Hematopoietic multipotent progenitor cell (in vitro differentiated cells): ENCODE results near the gene REN. TPM values are rescaled to one million over a fixed set of nuclear protein-coding genes. Genes with fewer than 3 reads are reported as not detected.

Experiments used
- DNase-seq, 3 donors: peaks; one replicate each; pipeline ENCODE4 v3.0.0-alpha.2; 2011 to 2015; ENCODE audit warnings: low read depth in 2 of 3, low spot score in 2 of 3
- total RNA-seq: library from RNA; depleted of rRNA; stranded (reverse); fragments of >200 nt; gene quantifications from one replicate; pipeline ENCODE4 v1.2.3, GENCODE V29; 2012

The REN gene
- total RNA-seq, 1 donor, result 8.3 TPM

DNA sequence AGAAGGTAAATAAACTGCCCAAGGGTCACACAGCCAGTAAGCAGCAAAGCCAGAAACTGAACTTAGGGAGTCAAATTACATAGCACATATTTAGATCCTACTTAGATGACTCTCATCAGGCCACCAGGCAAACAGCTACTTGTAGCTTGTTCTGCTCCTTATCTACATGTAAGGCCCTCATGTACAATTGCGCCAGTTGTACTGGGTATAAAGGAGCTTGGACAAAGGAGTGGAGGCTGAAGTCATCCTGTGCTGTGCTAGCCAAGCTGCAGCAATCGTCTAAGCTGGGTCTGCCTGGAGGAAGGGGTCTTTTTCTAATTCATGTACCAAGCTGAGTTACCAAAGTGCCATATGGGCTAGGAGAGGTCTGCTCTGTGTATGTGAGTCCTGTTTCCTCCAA, 27.0 kb downstream of the REN start:
- no peak for DNase-seq

DNA sequence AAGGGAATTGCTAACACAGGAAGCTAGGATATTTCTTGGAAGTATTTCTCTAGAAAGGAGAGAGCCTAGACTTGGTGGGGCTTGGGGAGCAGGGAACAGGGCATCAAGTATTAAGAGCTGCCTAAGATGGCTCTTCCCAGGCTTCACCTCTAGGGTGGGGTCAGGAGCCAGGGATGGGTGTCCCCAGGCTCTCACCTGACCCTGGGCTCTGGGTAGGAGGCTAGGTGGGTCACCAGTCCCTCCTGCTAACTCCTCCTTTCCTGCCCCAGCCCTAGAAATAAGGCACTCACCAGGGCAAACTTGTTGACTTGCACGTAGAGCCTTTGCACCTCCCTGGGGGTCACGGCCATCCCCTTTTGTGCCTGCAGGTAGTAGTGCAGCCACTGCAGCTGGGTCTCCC, 29.3 kb downstream of the REN start:
- no peak for DNase-seq

DNA sequence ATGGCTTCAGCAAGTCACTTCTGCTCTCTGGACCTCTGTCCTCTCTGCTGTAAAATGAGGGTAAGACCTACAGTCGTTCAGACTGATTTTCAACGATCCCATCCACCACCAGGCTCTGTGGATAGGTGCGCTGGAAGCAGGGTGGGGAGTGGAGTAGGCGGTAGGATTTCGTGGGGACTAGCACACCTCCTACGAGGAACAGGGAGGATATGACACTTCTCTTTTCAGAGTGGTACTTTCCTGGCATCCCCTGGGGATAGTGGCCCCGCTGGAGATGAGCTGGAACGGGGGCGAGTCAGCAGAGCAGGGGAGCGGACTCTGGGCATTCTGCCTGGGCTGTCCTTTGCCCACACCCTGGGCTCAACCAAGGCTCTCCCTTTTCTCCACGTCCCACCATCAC, 32.0 kb downstream of the REN start:
- no peak for DNase-seq

DNA sequence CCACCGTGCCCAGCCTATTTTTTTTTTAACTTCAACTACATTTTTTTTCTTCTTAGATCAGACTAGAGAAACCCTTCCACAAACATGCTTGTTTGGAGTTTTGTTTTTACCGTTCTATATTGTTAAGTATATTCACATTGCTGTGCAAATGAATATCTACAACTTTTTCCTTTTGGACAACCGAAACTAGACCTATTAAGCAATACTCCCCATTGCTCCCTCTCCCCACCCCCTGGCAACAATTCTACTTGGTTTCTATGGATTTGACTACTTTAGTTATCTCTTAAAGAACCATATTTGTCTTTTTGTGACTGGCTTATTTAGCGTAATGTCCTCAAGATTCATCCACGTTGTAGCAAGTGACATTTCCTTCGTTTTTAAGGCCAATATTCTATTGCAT, 33.4 kb downstream of the REN start:
- no peak for DNase-seq

DNA sequence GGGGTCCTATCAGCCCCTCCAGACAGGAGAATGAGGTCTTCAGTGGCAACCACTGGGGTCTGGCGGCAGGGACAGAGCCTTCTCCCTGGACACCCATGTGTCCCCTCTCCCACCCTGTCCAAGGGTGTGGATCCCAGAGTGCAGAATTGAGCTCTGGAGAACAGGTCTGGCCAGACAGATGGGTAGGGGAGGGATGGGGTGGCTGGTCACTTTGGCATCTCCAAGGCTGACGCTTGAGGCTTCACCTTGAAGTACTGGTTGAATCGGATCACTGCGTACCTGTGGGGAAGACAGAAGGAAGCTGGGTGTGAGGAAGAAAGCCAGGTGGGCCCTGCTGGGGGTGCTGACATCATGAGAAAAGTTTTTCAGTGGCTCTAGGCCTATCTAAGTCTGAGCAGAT, 34.2 kb downstream of the REN start:
- DNase-seq, result no peak

DNA sequence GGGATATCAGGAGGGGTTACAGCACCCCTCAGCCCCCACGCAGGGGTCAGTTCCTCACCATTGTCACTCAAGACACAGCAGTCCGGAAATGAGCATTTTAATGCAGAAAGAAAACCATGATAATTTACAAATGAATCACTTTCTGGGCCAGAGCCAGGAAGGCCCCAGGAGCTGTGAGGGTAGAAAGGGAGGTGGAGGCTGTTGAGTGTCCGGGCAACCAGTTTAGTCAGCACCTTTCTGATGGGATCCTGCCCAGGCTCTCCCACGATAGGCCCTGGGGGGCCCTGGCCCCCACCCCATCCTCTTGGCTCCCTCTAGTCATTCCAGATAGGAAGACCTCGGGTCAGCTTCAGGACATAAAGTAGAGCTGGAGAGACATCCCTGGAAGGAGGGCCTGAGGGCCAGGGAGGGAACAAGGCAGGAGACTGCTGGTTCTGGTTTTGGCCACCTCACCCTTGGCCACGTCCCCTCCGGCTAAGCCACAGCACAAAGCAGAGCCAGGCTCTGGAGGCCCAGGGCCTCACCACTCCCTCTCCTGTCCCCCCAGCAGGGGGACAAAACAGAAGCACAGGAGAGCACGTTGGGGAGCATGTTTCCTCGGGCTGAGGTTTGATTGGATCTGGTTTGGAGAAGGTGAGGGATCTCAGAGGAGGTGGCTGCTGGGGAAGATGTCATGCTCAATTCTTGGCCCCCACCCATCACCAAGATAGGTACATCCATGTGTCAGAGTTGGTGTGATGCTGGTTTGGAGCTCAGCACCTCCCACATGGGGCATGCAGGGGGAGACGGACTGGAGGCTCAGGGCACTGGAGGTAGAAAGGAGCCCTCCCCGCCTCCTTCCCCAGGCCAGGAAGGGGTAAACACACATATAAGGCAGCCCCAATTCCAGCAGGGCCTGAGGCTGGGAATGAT, 34.9 kb downstream of the REN start:
- no peak for DNase-seq

DNA sequence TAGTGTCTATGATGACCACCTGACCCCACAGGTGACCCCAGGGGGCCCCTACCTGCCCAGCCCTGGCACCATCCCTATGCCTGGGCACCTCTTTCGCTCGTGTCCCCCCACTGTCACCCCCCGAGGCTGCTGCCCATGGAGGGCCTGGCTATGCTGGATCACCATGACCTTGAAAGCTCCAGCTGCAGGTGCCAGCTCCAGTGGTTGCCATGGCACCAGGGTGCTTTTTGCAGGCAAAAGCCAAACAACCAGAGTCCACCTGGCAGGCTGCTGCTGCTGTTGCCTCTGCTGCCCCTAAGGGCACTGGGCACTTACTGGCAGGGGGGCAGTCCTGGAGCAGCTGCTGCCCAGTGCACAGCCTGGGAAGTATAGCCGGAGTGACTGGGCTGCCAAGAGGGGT, 36.0 kb downstream of the REN start:
- DNase-seq, result no peak

DNA sequence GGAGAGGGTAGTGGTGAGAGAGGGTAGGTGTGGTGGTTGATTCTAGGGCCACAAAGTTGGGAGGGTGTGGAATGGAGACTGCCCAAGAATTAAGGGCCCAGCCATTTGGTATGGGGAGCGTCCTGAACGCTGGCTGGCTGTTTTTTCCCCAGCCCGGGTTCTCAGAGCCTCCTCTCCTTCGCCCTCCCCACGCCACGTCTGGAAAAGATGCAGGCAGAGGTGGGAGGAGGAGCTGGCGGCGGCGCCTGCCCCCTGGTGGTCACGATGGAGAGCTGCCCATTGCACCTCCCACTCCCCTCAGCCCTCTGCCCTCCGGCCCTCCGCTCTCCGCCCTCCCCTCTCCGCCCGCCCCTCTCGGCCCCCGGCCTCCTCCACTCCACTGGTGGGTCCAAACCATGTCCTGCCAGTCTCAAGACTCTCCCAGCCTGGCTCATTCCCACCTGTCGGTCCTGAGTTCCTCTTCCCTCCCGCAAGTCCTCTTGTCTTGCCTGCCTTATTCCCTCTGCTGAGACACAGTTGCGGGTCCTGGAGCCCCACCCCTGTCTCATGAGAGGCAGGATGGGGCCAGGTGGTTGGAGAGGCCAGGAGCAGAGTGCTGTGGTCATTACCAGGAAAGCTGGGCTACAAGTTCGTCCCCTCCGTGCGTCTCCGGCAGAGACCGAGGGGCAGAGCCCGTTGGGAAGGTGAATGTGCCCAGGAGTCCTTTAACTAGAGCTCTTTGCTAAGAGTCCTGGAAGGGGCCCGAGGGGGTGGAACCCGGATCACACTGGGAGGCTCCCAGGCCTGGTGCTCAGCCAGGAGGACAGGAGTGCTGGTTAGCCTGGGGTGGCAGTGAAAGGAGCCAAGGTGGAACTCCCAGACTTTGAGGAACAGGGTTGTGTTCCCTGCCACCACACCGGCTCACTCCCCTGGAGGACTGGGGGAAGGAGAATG, 36.9 kb downstream of the REN start:
- DNase-seq, result peak; percentile 47 to 70 (median 62)

DNA sequence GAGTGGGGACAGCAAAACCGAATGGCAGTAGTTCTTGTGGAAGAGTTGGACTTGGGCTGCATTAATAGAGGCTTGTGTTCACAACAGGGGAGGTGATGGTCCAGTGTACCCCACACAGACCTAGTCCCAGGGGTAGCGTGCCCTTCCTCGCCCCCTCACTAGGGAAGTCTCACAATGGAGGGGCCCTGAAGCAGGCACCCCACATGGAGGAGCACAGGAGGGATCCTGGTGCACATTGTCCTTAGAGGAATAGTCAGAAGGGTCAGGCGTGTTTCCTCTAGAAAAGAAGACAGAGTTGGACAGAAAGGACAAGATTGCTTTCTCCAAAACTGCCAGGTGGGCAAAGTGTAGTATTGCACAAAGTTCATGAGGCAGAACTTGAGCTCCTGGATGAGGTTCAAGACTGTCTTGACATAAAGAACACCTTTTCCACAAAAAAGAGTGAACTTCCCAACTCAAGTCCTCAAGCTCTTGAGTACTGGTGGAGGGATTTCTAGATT, 37.6 kb downstream of the REN start:
- peak in 1 of 3 donors; percentile 32 for DNase-seq

DNA sequence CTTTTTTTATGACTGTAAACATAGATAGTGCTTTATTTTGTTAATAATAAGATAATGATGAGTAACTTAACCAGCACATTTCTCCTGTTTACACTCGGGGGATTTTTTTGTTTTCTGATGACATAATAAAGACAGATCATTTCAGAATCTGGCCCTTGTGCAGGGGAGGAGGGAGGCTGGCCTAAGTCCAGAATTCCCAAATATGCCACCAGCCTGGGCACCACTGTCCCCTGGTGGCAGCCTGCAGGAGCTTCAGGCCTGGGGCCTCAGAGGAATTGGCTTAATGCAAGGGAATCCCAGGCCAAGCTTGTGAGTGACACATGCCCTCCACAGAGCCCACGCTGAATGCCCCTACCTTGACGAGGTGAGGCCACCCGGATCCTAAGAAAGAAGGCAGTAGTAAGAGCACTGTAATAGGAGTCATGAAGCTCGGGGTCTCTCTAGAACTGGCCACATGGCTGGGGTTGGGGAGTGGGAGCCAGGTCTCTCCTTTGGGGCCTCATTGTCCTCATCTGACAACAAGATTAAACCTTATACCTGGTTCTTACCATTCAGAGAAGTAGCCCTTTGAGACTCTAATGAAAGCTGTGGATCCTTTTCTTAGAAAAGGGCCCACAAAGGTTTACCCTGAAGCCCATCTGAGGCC, 38.4 kb downstream of the REN start:
- peak in 2 of 3 donors; percentile 64 to 65 for DNase-seq

DNA sequence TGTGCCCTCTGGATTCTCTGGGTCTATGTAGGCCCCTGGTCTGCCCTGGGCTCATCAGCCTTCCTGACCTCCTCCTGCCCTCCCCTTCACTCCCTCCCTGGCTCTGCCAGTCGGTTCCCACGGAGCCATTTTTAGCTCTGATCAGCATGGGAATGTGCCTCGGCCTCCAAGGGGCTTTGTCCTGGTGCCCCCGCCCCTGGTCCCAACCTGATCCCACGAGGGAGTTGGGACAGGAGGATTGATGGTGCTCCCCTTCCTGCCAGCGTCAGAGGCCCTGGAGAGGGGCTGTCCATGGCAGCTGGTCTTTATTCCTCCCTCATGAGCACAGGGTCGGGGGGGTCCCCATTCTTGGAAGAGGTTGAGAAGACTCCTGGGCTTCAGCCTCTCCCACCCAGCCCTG, 39.2 kb downstream of the REN start:
- DNase-seq, result no peak

DNA sequence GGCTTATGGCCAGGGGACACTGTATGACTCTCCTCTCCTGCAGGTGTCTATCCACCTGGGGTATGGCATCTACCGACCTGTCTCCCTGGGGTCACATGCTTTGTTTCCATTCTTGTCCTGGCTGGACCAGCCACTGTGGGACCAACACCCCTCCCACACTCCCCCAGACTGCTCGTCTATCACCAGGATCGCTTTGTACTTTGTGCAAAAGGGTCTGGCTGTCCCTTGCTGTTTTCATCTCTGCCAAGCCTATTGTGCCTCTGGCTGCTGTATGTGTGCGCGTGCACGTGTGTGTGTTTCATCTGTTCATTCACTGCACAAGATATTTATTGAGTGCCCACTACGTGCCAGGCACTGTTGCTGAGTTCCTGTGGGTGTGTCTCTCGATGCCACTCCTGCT, 39.8 kb downstream of the REN start:
- DNase-seq, result no peak

DNA sequence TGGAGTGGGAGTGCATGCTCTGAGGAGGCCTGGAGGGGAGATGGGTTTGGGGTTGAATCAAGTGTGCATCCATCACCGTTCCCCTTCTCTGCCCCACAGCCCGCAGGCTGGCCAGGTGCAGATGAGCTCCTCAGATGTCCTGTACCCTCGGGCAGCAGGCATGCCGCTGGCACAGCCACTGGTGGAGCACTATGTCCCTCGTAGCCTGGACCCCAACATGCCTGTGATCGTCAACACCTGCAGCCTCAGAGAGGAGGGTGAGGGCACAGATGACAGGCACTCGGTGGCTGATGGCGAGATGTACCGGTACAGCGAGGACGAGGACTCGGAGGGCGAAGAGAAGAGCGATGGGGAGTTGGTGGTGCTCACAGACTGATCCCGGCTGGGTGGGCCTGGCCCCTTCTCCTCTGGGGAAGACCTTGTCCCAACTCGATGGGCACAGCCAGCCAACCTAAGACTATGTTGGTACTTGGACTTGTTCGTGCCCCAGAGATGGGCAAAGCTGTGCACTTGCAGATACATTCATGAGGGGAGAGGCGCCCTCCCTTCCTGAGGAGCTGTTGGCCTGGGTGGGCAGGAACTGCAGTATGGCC, 40.3 kb downstream of the REN start:
- no peak for DNase-seq

DNA sequence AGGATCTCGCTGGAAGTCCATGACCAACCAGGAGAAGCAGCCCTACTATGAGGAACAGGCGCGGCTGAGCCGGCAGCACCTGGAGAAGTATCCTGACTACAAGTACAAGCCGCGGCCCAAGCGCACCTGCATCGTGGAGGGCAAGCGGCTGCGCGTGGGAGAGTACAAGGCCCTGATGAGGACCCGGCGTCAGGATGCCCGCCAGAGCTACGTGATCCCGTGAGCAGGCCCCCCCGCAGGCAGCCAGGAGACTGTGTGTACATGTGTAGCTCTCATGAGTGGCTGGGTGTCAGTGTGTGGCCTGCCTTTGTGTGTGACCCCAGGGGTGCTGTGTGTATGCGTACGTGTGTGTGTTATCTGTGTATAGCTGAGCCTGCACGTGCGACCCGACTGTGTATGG, 41.5 kb downstream of the REN start:
- no peak for DNase-seq

DNA sequence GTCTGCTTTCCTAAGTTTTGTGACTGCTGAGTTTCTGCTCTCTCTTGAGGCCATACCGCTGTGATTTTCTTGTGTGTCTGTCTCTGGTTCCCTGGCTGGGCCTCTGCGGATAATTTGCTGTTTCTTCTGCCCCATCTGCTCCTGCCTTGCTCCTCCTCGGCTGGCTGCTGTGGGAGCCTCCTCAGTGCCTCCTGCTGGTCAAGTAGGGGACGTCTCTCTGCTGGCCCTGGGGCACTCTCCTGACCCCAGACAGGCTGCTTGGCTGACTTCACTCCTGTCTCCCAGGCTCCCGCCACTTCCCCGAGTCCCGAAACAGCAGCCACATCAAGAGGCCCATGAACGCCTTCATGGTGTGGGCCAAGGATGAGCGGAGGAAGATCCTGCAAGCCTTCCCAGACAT, 42.8 kb downstream of the REN start:
- peak in 1 of 3 donors; percentile 51 for DNase-seq

DNA sequence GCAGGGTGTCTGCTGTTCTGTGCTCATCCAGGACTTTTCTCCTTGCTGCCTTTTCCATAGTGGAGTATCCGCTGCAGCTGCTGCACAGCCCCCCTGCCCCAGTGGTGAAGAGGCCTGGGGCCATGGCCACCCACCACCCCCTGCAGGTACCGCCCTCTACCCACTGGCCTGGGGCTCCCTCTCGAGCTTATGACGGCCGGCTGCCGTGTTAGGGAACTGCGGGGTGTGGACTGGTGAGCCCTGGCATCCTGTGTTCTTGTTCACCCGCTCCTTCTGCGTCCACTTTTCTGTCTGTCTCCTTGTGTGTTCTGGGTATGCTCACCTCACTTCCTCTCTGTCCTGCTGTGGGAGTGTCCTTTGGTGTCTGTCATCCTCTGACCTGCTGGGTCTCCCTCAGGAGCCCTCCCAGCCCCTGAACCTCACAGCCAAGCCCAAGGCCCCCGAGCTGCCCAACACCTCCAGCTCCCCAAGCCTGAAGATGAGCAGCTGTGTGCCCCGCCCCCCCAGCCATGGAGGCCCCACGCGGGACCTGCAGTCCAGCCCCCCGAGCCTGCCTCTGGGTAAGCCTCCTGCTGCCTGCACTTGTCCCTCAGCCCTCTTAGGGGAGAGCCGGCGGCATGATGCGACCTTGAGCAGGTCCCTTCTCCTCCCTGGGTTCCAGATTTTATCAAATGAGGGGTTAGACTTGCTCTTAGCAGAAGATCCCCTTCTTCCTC, 44.1 kb downstream of the REN start:
- no peak for DNase-seq

DNA sequence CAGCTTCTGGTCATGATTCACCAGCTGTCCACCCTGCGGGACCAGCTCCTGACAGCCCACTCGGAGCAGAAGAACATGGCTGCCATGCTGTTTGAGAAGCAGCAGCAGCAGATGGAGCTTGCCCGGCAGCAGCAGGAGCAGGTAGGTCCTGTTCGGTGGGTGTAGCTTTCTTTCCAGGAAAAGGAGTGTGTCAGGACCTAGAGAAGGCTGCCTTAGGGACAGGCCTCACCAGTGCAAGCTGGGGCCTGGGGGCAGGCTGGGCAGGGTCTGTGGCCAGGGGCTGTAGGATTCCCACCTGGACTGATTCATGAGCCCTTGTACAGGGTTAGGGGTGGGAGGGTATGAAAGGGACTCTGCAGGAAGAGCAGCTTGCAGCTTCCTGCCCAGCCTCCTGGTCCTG, 49.6 kb downstream of the REN start:
- DNase-seq, result no peak

DNA sequence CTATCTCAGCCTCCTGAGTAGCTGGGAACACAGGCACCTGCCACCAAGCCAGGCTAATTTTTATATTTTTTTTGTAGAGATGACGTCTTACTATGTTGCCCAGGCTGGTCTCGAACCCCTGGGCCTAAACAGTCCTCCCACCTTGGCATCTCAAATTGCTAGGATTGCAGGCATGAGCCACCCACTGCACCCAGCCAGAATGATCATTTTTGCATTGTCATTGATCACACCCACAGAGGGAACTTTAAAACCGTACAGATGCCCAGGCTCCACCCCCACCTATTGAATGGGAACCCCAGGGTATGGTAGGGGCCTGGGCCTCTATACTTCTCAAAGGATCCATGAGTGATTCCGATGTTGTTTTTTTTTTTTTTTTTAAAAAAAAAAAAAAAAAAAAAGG, 51.0 kb downstream of the REN start:
- DNase-seq, result no peak

DNA sequence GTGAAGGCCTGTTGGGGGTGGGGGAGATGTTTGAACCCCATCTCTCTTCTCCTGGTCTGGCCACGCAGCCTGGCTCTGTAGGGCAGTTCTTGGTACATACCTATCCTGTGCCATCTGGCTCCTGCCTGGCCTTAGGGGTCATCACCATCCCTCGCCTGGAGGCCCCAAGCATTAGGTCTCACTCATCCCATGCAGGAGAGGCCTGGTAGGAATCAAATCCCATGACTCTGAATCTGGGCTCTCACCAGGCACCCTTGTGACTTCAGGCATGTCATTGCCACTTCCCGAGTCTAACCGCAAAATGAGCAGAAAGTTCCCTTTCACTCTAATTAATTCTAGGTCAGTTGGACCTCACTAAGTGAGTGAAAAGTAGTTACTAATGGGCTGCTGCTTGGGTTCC, 51.5 kb downstream of the REN start:
- DNase-seq, result peak in 1 of 3 donors; percentile 39

DNA sequence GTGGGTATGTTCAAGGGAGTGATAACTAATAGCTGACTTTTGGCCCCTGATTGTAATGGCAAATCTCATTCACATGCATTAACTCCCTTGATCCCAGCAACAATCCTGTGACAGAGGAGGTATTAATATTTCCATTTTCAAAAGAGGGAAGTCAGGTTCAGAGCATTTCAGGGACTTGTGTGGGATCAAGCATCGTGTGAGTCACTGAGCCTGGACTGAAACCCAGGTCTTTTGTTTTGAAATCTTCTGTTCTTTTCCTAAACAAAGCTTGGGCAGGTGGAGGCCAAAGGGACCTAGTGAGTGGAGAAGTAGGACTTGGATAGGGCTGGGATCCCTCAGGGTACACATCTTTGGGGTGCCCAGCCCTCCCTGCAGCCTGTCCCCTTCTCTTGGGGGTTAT, 52.2 kb downstream of the REN start:
- no peak for DNase-seq
